Fibroblast of the aortic adventitia (primary cell): Measurements from ENCODE around the gene STK10. TPM values are rescaled to one million over a fixed set of nuclear protein-coding genes. Genes with fewer than 3 reads are reported as not detected.

Experiments
- DNase-seq: peaks from one replicate; pipeline ENCODE4 v3.0.0-alpha.2; 2010; ENCODE audit warnings: low read depth
- H3K4me3 ChIP-seq: 2 replicates; pipeline ENCODE4 v1.5.1; 2011; ENCODE audit warnings: low read depth, mild to moderate bottlenecking, control low read depth, low read length, moderate library complexity
- total RNA-seq: library from RNA; depleted of rRNA; stranded (reverse); fragments of >200 nt; gene quantifications from 2 replicates; pipeline ENCODE4 v1.2.3, GENCODE V29; 2012; ENCODE audit warnings: low replicate concordance
- TF ChIP-seq, protein P1 (sequence below): IDR thresholded peaks from 2 replicates; pipeline ENCODE4 v1.5.1; 2011; ENCODE audit warnings: mild to moderate bottlenecking, low read length, control low read depth, inconsistent platforms; ENCODE audit not compliant: insufficient read depth

The STK10 gene
- total RNA-seq, 1 donor: 16.0 TPM

DNA sequence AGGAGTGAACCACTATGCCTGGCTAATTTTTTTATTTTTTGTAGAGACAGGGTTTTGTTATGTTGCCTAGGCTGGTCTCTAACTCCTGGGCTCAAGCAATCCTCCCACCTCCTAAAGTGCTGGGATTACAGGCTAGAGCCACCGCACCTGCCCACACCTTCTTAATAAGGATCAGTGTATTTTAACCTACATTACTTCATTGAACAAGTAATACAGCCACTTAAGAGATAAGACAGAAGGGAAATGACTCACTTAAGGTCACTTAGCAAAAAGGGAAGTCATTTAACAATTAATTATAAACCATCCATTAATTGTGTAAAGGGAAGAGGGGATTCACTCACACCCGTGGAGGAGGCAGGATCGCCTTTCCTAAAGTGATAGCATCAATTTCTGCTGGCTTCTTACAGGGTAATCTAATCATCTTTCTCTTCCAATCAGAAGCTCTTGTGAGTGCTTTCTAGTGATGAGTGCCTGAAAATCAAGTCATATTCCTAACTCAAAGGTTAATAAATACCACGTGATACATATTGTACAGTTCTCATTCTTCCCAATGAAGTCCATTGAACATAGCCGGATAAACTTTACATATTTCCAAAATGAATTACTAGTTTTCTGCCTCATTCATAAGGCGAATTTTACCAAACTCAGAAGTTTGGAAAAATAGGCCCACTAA is 185.0 kb downstream of the STK10 start:
- TF ChIP-seq, protein P1, sequence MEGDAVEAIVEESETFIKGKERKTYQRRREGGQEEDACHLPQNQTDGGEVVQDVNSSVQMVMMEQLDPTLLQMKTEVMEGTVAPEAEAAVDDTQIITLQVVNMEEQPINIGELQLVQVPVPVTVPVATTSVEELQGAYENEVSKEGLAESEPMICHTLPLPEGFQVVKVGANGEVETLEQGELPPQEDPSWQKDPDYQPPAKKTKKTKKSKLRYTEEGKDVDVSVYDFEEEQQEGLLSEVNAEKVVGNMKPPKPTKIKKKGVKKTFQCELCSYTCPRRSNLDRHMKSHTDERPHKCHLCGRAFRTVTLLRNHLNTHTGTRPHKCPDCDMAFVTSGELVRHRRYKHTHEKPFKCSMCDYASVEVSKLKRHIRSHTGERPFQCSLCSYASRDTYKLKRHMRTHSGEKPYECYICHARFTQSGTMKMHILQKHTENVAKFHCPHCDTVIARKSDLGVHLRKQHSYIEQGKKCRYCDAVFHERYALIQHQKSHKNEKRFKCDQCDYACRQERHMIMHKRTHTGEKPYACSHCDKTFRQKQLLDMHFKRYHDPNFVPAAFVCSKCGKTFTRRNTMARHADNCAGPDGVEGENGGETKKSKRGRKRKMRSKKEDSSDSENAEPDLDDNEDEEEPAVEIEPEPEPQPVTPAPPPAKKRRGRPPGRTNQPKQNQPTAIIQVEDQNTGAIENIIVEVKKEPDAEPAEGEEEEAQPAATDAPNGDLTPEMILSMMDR: no peak
- no peak overlapping the region for H3K4me3 ChIP-seq
- no peak for DNase-seq

DNA sequence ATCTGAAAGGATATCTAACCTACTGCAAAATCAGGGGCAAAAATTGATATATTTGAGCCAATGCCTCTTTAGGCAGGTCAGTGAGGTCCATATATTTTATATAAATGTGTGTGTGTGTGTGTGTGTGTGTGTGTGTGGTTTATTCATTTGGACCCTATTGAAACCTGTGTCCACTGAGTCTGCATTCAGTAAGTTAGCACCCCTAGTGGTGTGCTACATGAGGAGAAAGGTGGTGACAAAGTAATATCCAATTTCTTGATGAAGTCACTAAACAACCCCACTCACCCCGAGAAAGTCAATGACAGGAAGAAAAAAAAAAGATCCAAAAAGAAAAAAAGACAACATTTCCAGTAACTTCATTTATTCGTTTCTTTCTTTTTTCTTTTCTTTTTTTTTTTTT is 185.7 kb downstream of the STK10 start:
- DNase-seq: peak; percentile 25
- TF ChIP-seq, protein P1: peak; percentile 63
- no peak overlapping the region for H3K4me3 ChIP-seq

DNA sequence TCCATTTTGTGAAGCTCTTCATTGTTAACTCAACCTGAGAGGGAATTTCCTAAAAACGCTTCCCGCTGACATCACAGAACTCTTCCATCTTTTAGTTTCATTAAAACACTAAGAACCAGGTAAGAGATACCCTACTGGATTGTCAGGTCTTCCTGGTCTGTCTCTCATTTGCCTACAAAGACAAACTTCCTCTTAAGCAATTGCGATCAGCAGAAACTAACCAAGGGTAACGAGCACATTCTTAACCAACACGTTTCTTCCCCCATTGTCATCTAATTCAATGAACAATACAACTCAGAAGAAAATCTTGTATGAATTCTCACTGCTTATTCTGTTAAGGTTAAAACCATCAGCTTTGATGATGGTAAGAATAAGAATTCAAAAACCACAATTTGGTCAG is 188.1 kb downstream of the STK10 start:
- TF ChIP-seq, protein P1: no peak
- DNase-seq: no peak
- H3K4me3 ChIP-seq: no peak overlapping the region

DNA sequence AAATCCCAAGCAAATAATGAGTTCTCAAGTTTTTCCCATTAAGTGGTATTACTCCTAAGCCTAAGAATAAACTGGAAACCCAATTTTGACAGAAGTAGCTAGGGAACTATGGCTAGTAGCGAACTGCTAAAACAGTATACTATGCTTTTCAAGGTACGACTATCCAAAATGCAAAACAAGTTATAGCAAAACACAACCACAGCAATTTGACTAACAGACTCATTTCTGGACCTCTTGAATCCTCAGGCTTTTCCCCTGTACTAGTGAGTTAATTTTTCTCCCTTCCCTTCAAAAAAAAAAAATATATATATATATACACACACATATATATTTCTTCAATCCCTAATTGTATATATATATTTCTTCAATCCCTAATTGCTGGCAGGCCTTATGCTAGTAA is 188.9 kb downstream of the STK10 start:
- TF ChIP-seq, protein P1: no peak
- H3K4me3 ChIP-seq: no peak overlapping the region

DNA sequence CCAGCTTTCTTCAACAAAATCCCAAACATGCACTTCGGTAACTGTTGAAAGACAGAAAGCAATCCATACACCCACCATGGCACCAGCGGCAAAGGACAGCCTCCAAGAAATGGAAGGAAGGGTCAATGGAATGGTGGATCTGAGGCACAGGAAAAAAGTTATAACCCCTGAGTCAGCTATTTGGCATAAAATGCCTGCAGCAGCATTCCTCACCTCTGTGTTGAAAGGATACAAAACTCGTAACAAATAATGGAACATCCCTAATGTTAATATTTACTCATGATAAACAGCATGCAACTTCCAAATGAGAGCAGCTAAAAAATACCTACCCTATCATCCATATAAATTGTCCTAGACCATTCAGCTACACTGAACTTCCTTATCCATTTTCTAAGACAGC is 191.0 kb downstream of the STK10 start:
- TF ChIP-seq, protein P1: no peak
- DNase-seq: no peak
- no peak overlapping the region for H3K4me3 ChIP-seq

More for the DNA sequence above, 188.9 kb downstream of the STK10 start:
- no peak for DNase-seq

DNA sequence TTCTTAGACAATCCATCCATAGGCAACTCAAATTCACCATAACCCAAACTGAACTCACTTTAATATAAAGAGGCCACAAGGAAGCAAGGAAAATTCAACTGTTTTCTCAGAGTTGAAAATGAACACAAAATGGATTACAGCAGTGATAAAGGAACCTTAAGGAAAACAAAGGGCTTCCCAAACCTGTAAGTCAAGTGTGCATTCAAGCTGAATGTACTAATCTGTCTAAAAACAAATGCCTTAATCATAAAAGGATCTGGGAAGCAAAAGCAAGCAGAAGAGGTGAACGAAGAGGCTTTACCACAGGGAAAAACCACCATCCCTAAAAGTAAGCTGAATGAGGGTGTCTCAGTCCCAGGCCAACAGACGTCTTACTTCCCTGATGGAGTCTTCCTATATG is 195.2 kb downstream of the STK10 start:
- DNase-seq: no peak
- TF ChIP-seq, protein P1: no peak
- no peak overlapping the region for H3K4me3 ChIP-seq

DNA sequence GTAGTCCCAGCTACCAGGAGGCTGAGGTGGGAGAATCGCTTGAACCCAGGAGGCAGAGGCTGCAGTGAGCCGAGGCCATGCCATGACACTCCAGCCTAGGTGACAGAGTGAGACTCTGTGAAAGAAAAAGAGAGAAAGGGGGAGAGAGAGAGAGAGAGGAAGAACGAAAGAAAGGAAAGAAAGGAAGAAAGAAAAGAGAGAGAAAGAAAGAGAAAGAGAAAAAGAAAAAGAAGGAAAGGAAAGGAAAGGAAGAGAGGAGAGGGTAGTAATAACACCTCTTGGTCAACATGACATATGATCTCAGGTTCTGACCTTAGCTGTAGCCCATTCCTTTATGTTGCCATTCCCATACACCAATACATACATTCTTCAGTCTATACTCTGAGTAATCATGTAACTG is 195.7 kb downstream of the STK10 start:
- H3K4me3 ChIP-seq: no peak overlapping the region
- DNase-seq: no peak
- TF ChIP-seq, protein P1: no peak
